ENCODE data around the gene RUNX2.
"Not testable (repeated sequence)": the region's sequence is repeated elsewhere in the genome, so short reads cannot be mapped to it uniquely, and the experiment has no call there.

The RUNX2 gene

GRCh38 chr6:45462190-45463134, 134.3 kb downstream of the RUNX2 start:
- no peak for DNase-seq

GRCh38 chr6:45464685-45465084, 136.6 kb downstream of the RUNX2 start:
- no peak for DNase-seq

GRCh38 chr6:45466686-45467085, 138.6 kb downstream of the RUNX2 start:
- DNase-seq = no peak

- DNase-seq = not testable (repeated sequence)
These were observed 139.3 kb downstream of the RUNX2 start for GRCh38 chr6:45467417-45467816.

- no peak for DNase-seq
These were observed 139.7 kb downstream of the RUNX2 start for GRCh38 chr6:45467853-45468252.

GRCh38 chr6:45469663-45470062, 141.5 kb downstream of the RUNX2 start:
- DNase-seq = no peak

- DNase-seq = no peak
These were observed 142.1 kb downstream of the RUNX2 start for GRCh38 chr6:45470131-45470738.

GRCh38 chr6:45472382-45472781, 144.3 kb downstream of the RUNX2 start:
- no peak for DNase-seq

- no peak for DNase-seq
These were observed 145.2 kb downstream of the RUNX2 start for GRCh38 chr6:45473121-45473993.

- no peak for DNase-seq
These were observed 146.2 kb downstream of the RUNX2 start for GRCh38 chr6:45474376-45474775.

GRCh38 chr6:45476341-45476740, 148.2 kb downstream of the RUNX2 start:
- DNase-seq = no peak

- no peak for DNase-seq
These were observed 149.1 kb downstream of the RUNX2 start for GRCh38 chr6:45477278-45477677.

GRCh38 chr6:45477790-45478189, 149.7 kb downstream of the RUNX2 start:
- DNase-seq = no peak

- no peak for DNase-seq
These were observed 150.1 kb downstream of the RUNX2 start for GRCh38 chr6:45478240-45478639.

GRCh38 chr6:45479834-45480751, 152.0 kb downstream of the RUNX2 start:
- DNase-seq = no peak

- DNase-seq = no peak
These were observed 152.8 kb downstream of the RUNX2 start for GRCh38 chr6:45480752-45481415.

- DNase-seq = no peak
These were observed 154.9 kb downstream of the RUNX2 start for GRCh38 chr6:45483021-45483420.

GRCh38 chr6:45483501-45483900, 155.4 kb downstream of the RUNX2 start:
- DNase-seq = no peak

GRCh38 chr6:45486736-45487135, 158.6 kb downstream of the RUNX2 start:
- no peak for DNase-seq

GRCh38 chr6:45487645-45488044, 159.5 kb downstream of the RUNX2 start:
- no peak for DNase-seq

GRCh38 chr6:45488269-45488668, 160.1 kb downstream of the RUNX2 start:
- DNase-seq = no peak

- DNase-seq = no peak
These were observed 160.8 kb downstream of the RUNX2 start for GRCh38 chr6:45488889-45489288.

Measured in SIG-M5 (cell line).